Osteocyte (in vitro differentiated cells): ENCODE results near the gene CORT. TPM values are rescaled to one million over a fixed set of nuclear protein-coding genes. Genes with fewer than 3 reads are reported as not detected.
"Not testable (repeated sequence)": the region's sequence is repeated elsewhere in the genome, so short reads cannot be mapped to it uniquely, and the experiment has no call there.

ENCODE experiments used
- DNase-seq: peaks from one replicate; pipeline ENCODE4 v3.0.0; 2021; ENCODE audit warnings: mixed read lengths; ENCODE audit not compliant: unreplicated experiment; ENCODE audit errors: extremely low spot score
- H3K27ac Mint-ChIP-seq: one replicate; pipeline ENCODE4 v1.8.0; 2021; ENCODE audit warnings: mild to moderate bottlenecking, mixed read lengths; ENCODE audit not compliant: unreplicated experiment
- H3K27me3 Mint-ChIP-seq: one replicate; pipeline ENCODE4 v1.8.0; 2021; ENCODE audit warnings: mixed read lengths; ENCODE audit not compliant: unreplicated experiment
- H3K36me3 Mint-ChIP-seq: one replicate; pipeline ENCODE4 v1.8.0; 2021; ENCODE audit warnings: mixed read lengths; ENCODE audit not compliant: unreplicated experiment
- H3K4me1 Mint-ChIP-seq: one replicate; pipeline ENCODE4 v1.8.0; 2021; ENCODE audit warnings: mixed read lengths; ENCODE audit not compliant: unreplicated experiment
- H3K4me3 Mint-ChIP-seq: one replicate; pipeline ENCODE4 v1.8.0; 2021; ENCODE audit warnings: mild to moderate bottlenecking, moderate library complexity, mixed read lengths; ENCODE audit not compliant: unreplicated experiment
- H3K9me3 Mint-ChIP-seq: one replicate; pipeline ENCODE4 v1.8.0; 2021; ENCODE audit warnings: mixed read lengths; ENCODE audit not compliant: unreplicated experiment
- total RNA-seq: library from RNA; stranded (reverse); gene quantifications from 2 replicates; pipeline ENCODE4 v1.2.1, GENCODE V29; 2021
- TF ChIP-seq, protein P1 (sequence below): fragments of 200-600 bp; sonication (generic); IDR thresholded peaks from 2 replicates; pipeline ENCODE4 v1.5.0; 2021; ENCODE audit warnings: antibody characterized with exemption, mild to moderate bottlenecking, moderate library complexity

The CORT gene
- total RNA-seq, 1 donor from 2014 or later, result 0.40 TPM

DNA sequence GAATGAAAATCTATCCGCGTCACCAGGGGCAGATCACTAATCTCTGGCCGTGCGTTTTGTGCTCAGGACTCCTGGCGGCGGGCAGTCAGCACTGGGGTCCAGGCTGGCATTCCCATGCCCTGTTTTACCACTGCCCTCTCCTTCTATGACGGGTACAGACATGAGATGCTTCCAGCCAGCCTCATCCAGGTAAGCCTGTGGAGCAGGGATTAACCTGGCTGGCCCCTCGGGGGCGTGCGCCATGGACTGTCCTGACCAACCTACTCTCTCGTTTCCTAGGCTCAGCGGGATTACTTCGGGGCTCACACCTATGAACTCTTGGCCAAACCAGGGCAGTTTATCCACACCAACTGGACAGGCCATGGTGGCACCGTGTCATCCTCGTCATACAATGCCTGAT, 30.5 kb upstream of the CORT start:
- Mint-ChIP-seq H3K4me1 (peaks cover 14% of the 10 kb centered on the region), H3K9me3 (no peaks in the 10 kb centered on the region), H3K36me3 (peaks cover 55% of the 10 kb centered on the region), H3K27me3 (no peaks in the 10 kb centered on the region), H3K27ac (no peak overlapping the region), H3K4me3 (no peak overlapping the region)
- TF ChIP-seq, protein P1, sequence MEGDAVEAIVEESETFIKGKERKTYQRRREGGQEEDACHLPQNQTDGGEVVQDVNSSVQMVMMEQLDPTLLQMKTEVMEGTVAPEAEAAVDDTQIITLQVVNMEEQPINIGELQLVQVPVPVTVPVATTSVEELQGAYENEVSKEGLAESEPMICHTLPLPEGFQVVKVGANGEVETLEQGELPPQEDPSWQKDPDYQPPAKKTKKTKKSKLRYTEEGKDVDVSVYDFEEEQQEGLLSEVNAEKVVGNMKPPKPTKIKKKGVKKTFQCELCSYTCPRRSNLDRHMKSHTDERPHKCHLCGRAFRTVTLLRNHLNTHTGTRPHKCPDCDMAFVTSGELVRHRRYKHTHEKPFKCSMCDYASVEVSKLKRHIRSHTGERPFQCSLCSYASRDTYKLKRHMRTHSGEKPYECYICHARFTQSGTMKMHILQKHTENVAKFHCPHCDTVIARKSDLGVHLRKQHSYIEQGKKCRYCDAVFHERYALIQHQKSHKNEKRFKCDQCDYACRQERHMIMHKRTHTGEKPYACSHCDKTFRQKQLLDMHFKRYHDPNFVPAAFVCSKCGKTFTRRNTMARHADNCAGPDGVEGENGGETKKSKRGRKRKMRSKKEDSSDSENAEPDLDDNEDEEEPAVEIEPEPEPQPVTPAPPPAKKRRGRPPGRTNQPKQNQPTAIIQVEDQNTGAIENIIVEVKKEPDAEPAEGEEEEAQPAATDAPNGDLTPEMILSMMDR, result no peak
- DNase-seq, result no peak

DNA sequence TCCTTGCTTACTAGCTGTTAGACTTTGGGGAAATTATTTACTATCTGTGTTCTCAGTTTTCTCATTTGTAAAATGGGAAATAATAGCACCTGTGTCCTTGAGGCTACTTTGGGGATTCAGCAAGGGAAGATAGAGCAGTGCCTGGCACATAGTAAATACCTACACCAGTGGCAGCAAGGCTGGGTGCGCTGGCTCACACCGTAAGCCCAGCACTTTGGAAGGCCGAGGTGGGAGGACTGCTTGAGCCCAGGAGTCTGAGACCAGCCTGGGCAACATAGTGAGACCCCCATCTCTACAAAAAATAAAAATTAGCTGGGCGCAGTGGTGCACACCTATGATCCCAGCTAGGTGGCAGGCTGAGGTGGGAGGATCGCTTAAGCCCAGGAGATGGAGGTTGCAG, 28.2 kb upstream of the CORT start:
- TF ChIP-seq, protein P1, result no peak
- peaks cover 42% of the 10 kb centered on the region for H3K36me3 Mint-ChIP-seq
- DNase-seq, result no peak
- H3K4me3 Mint-ChIP-seq, result no peak overlapping the region
- no peak overlapping the region for H3K27ac Mint-ChIP-seq
- H3K4me1 Mint-ChIP-seq, result peaks cover 8% of the 10 kb centered on the region
- no peaks in the 10 kb centered on the region for H3K9me3 Mint-ChIP-seq
- H3K27me3 Mint-ChIP-seq, result no peaks in the 10 kb centered on the region

DNA sequence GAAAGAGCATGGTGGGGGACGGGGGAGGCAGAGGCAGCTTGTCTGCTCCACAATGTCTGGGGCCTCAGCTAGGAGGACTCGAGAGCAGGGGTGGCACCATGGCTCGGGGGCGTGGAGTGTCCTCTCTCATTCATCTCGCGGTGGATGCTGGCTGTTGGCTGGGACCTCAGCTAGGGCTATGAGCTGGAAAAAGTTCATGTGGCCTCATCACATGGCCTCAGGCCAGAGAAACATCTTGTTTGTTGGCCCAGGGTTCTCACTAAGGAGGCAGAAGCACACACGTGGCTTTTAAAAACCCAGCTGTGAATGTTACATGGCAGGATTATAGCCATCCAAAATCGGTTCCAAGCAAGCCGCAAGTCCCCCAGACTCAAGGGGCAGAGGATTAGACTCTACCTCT, 25.8 kb upstream of the CORT start:
- no peaks in the 10 kb centered on the region for H3K9me3 Mint-ChIP-seq
- H3K4me1 Mint-ChIP-seq, result peaks cover 12% of the 10 kb centered on the region
- H3K27ac Mint-ChIP-seq, result peak overlapping the region; percentile 29
- TF ChIP-seq, protein P1, result no peak
- peaks cover 21% of the 10 kb centered on the region for H3K36me3 Mint-ChIP-seq
- H3K4me3 Mint-ChIP-seq, result no peak overlapping the region
- H3K27me3 Mint-ChIP-seq, result no peaks in the 10 kb centered on the region
- no peak for DNase-seq

DNA sequence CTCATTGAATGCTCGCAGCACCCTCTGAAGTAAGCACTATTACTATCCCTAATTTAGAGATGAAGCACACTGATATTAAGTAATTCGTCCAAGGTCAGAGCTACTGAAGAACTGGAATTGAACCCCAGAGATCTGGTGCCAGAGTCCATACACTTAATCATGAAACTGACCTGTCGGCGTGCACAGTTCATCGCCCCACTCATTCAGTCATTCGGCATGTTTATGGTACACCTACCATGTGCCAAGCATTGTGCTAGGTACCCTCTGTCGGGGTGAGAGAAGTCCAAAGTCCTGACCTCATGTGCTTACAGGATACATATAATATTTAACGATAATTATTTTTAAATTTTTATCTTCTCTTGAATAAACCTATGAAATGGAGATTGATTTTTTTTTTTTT, 25.2 kb upstream of the CORT start:
- peaks cover 14% of the 10 kb centered on the region for H3K4me1 Mint-ChIP-seq

DNA sequence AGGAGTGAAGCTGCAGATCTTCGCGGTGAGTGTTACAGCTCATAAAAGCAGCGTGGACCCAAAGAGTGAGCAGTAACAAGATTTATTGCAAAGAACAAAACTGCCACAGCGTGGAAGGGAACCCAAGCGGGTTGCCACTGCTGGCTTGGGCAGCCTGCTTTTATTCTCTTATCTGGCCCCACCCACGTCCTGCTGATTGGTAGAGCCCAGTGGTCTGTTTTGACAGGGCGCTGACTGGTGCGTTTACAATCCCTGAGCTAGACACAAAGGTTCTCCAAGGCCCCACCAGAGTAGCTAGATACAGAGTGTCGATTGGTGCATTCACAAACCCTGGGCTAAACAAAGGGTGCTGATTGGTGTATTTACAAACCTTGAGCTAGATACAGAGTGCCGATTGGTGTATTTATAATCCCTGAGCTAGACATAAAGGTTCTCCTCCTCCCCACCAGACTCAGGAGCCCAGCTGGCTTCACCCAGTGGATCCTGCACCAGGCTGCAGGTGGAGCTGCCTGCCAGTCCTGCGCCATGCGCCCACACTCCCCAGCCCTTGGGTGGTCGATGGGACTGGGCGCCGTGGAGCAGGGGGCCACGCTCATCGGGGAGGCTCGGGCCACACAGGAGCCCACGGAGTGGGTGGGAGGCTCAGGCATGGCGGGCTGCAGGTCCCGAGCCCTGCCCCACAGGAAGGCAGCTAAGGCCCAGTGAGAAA, 23.9 kb upstream of the CORT start:
- not testable (repeated sequence) for DNase-seq, H3K27me3 Mint-ChIP-seq, H3K27ac Mint-ChIP-seq, H3K36me3 Mint-ChIP-seq, H3K4me3 Mint-ChIP-seq, H3K9me3 Mint-ChIP-seq
- H3K4me1 Mint-ChIP-seq, result peaks cover 21% of the 10 kb centered on the region

More for the DNA sequence above, 25.2 kb upstream of the CORT start:
- no peaks in the 10 kb centered on the region for H3K9me3 Mint-ChIP-seq
- peaks cover 16% of the 10 kb centered on the region for H3K36me3 Mint-ChIP-seq
- DNase-seq, result no peak
- H3K27me3 Mint-ChIP-seq, result no peaks in the 10 kb centered on the region
- H3K4me3 Mint-ChIP-seq, result no peak overlapping the region
- TF ChIP-seq, protein P1, result no peak
- no peak overlapping the region for H3K27ac Mint-ChIP-seq

DNA sequence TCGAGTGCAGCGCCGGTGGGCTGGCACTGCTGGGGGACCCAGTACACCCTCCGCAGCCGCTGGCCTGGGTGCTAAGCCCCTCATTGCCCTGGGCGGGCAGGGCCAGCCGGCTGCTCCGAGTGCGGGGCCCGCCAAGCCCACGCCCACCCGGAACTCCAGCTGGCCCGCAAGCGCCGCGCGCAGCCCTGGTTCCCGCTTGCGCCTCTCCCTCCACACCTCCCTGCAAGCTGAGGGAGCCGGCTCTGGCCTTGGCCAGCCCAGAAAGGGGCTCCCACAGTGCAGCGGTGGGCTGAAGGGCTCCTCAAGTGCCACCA, 23.3 kb upstream of the CORT start:
- not testable (repeated sequence) for H3K27me3 Mint-ChIP-seq, H3K9me3 Mint-ChIP-seq, H3K27ac Mint-ChIP-seq, H3K36me3 Mint-ChIP-seq, DNase-seq, H3K4me3 Mint-ChIP-seq
- peaks cover 26% of the 10 kb centered on the region for H3K4me1 Mint-ChIP-seq
